Keratinocyte (primary cell): ENCODE data around the gene PDE11A. TPM values are rescaled to one million over a fixed set of nuclear protein-coding genes. Genes with fewer than 3 reads are reported as not detected.

ENCODE experiments used
- DNase-seq: peaks from one replicate; pipeline ENCODE4 v3.0.0-alpha.2; 2011; ENCODE audit warnings: low read depth, missing footprints, low spot score
- FAIRE-seq: peaks from 2 replicates; lab custom pipeline; 2011; peaks lifted over from hg19 to GRCh38; lab: Jason Lieb, UNC
- H2AFZ ChIP-seq: 2 replicates; pipeline ENCODE4 v1.6.0; 2012; ENCODE audit warnings: low read length, control low read depth, inconsistent platforms; ENCODE audit not compliant: control insufficient read depth
- H3K27ac ChIP-seq: 2 replicates; pipeline ENCODE4 v1.5.1; 2011; ENCODE audit warnings: low read length; ENCODE audit not compliant: control insufficient read depth, insufficient read depth
- H3K27me3 ChIP-seq: 3 replicates; pipeline ENCODE4 v1.6.0; 2011; ENCODE audit warnings: low read length; ENCODE audit not compliant: control insufficient read depth, insufficient read depth; ENCODE audit errors: extremely low read depth
- H3K36me3 ChIP-seq, 2 experiments: 2 replicates in 1 of 2; 3 replicates in 1 of 2; pipeline ENCODE4 v1.5.1; 2011; ENCODE audit warnings: low read length in 2 of 2, mild to moderate bottlenecking in 1 of 2; ENCODE audit not compliant: control insufficient read depth in 2 of 2, insufficient read depth in 2 of 2; ENCODE audit errors: extremely low read depth in 1 of 2
- H3K4me1 ChIP-seq: 3 replicates; pipeline ENCODE4 v1.5.1; 2011; ENCODE audit warnings: low read length; ENCODE audit not compliant: control insufficient read depth, insufficient read depth; ENCODE audit errors: extremely low read depth
- H3K4me2 ChIP-seq: 3 replicates; pipeline ENCODE4 v1.6.0; 2011; ENCODE audit warnings: low read depth, low read length; ENCODE audit not compliant: control insufficient read depth, insufficient read depth; ENCODE audit errors: extremely low read depth
- H3K4me3 ChIP-seq, 3 experiments: fragments of 200-600 bp in 1 of 3; sonication (generic) in 1 of 3; 2 replicates in 2 of 3; 3 replicates in 1 of 3; pipeline ENCODE4 v1.5.1; 2011 to 2016; ENCODE audit warnings: low read length in 3 of 3, mild to moderate bottlenecking in 3 of 3, control low read depth in 2 of 3, inconsistent platforms in 1 of 3, low read depth in 1 of 3, mixed read lengths in 1 of 3, mixed run types in 1 of 3, moderate library complexity in 1 of 3; ENCODE audit not compliant: control insufficient read depth in 2 of 3, insufficient read depth in 2 of 3; ENCODE audit errors: extremely low read depth in 1 of 3
- H3K79me2 ChIP-seq: 2 replicates; pipeline ENCODE4 v1.6.0; 2012; ENCODE audit warnings: low read length; ENCODE audit not compliant: control insufficient read depth, insufficient read depth
- H3K9ac ChIP-seq: 3 replicates; pipeline ENCODE4 v1.6.0; 2011; ENCODE audit warnings: low read length; ENCODE audit not compliant: control insufficient read depth, insufficient read depth; ENCODE audit errors: extremely low read depth
- H3K9me1 ChIP-seq: 3 replicates; pipeline ENCODE4 v1.6.0; 2011; ENCODE audit warnings: low read length; ENCODE audit not compliant: control insufficient read depth, insufficient read depth; ENCODE audit errors: extremely low read depth
- H3K9me3 ChIP-seq: 2 replicates; pipeline ENCODE4 v1.5.1; 2012; ENCODE audit warnings: low read depth, low read length; ENCODE audit not compliant: control insufficient read depth
- H4K20me1 ChIP-seq: 3 replicates; pipeline ENCODE4 v1.6.0; 2011; ENCODE audit warnings: low read length; ENCODE audit not compliant: control insufficient read depth, insufficient read depth; ENCODE audit errors: extremely low read depth
- EZH2 ChIP-seq: IDR thresholded peaks from one replicate; pipeline ENCODE4 v1.6.1; 2012; ENCODE audit warnings: inconsistent platforms, mild to moderate bottlenecking, low read length, moderate library complexity
- dilution Hi-C: fragments of 300-500 bp; cut with MboI; formaldehyde crosslinking; loops from one replicate; pipeline ENCODE4 v1.7.0; 2020; ENCODE audit warnings: low sequenced_read_pairs; ENCODE audit not compliant: extremely low pct_ligation_motif_present
- polyA plus RNA-seq, 5 experiments: library from polyadenylated mRNA; depleted of rRNA in 3 of 5; stranded (reverse) in 3 of 5; stranded (forward) in 1 of 5; unstranded in 1 of 5; fragments of >200 nt; gene quantifications; 1 replicate in 1 of 5; 2 replicates in 3 of 5; 3 replicates in 1 of 5; pipeline versions ENCODE4 v1.2.1 to v1.2.3, GENCODE V29; 2011 to 2012; ENCODE audit warnings: missing spikeins in 2 of 5, low read depth in 1 of 5, low replicate concordance in 1 of 5
- TF ChIP-seq, protein P1 (sequence below), 3 experiments: IDR thresholded peaks in 1 of 3; conservative IDR thresholded peaks in 1 of 3; optimal IDR thresholded peaks in 1 of 3; 2 replicates in 2 of 3; 3 replicates in 1 of 3; pipeline versions ENCODE3 to v1.5.1; 2011; ENCODE audit warnings: low read length in 3 of 3, mild to moderate bottlenecking in 3 of 3, moderate library complexity in 2 of 3, control low read depth in 1 of 3, inconsistent platforms in 1 of 3; ENCODE audit not compliant: insufficient read depth in 2 of 3; ENCODE audit errors: extremely low read depth in 1 of 3

PDE11A gene
- polyA plus RNA-seq, 1 donor (not counting 4 experiments of a cell fraction or from before 2014, with no cell fraction given): 0.01 TPM

DNA sequence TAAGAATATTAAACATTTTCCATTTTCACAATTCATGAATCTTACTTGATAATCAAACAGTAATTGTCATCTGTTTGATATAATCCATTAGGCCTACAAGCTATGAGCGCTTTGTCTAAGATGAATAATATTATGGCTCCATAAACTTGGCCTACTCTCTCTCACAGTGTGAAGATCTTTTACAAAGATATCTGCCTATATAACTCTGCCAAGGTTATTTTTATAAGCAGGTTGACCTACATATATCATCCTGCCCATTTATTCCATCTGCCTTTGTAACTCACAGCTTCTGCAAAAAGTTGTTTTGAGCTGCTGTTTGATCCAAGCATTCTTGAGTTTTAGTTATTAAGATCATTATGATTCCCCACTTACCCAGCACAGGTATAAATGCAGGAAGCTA, 158.3 kb downstream of the PDE11A start:
- TF ChIP-seq EZH2: no peak
- TF ChIP-seq, protein P1, sequence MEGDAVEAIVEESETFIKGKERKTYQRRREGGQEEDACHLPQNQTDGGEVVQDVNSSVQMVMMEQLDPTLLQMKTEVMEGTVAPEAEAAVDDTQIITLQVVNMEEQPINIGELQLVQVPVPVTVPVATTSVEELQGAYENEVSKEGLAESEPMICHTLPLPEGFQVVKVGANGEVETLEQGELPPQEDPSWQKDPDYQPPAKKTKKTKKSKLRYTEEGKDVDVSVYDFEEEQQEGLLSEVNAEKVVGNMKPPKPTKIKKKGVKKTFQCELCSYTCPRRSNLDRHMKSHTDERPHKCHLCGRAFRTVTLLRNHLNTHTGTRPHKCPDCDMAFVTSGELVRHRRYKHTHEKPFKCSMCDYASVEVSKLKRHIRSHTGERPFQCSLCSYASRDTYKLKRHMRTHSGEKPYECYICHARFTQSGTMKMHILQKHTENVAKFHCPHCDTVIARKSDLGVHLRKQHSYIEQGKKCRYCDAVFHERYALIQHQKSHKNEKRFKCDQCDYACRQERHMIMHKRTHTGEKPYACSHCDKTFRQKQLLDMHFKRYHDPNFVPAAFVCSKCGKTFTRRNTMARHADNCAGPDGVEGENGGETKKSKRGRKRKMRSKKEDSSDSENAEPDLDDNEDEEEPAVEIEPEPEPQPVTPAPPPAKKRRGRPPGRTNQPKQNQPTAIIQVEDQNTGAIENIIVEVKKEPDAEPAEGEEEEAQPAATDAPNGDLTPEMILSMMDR (optimal IDR thresholded peaks at IDR 0.05 in 1 of 3, IDR thresholded peaks at IDR 0.05 in 1 of 3, conservative IDR thresholded peaks at IDR 0.05 in 1 of 3; ENCODE audit: extremely low read depth in 1 of 3, insufficient read depth in 2 of 3, low read length in 3 of 3): no peak
- no peaks in the 10 kb centered on the region for H3K27me3 ChIP-seq
- H3K4me3 ChIP-seq: no peak overlapping the region
- no peak overlapping the region for H3K27ac ChIP-seq
- H3K9me3 ChIP-seq: no peaks in the 10 kb centered on the region
- no peaks in the 10 kb centered on the region for H3K79me2 ChIP-seq
- peaks cover 17% of the 10 kb centered on the region for H3K4me1 ChIP-seq
- H3K36me3 ChIP-seq: no peaks in the 10 kb centered on the region
- H2AFZ ChIP-seq: no peak overlapping the region
- H3K9me1 ChIP-seq: no peaks in the 10 kb centered on the region
- dilution Hi-C loops: no loop called here
- no peak overlapping the region for H3K9ac ChIP-seq
- no peak overlapping the region for H3K4me2 ChIP-seq
- no peaks in the 10 kb centered on the region for H4K20me1 ChIP-seq
- FAIRE-seq (no peak), DNase-seq (no peak)

GRCh38 chr2:177909962-177910361, 162.6 kb downstream of the PDE11A start:
- TF ChIP-seq EZH2: no peak
- TF ChIP-seq, protein P1 (optimal IDR thresholded peaks at IDR 0.05 in 1 of 3, IDR thresholded peaks at IDR 0.05 in 1 of 3, conservative IDR thresholded peaks at IDR 0.05 in 1 of 3; ENCODE audit: extremely low read depth in 1 of 3, insufficient read depth in 2 of 3, low read length in 3 of 3): no peak
- H3K36me3 ChIP-seq: no peaks in the 10 kb centered on the region
- H3K9me1 ChIP-seq: no peaks in the 10 kb centered on the region
- peak; percentile 51 for FAIRE-seq
- H2AFZ ChIP-seq: no peak overlapping the region
- H4K20me1 ChIP-seq: no peaks in the 10 kb centered on the region
- H3K4me1 ChIP-seq: peaks cover 21% of the 10 kb centered on the region
- H3K4me2 ChIP-seq: peak overlapping the region; percentile 17
- no peaks in the 10 kb centered on the region for H3K79me2 ChIP-seq
- peak overlapping the region in 1 of 3 experiments; percentile 5 for H3K4me3 ChIP-seq
- H3K9ac ChIP-seq: no peak overlapping the region
- no peaks in the 10 kb centered on the region for H3K27me3 ChIP-seq
- peak overlapping the region; percentile 10 for H3K27ac ChIP-seq
- peak; percentile 26 for DNase-seq
- no peaks in the 10 kb centered on the region for H3K9me3 ChIP-seq
- dilution Hi-C loops: no loop called here
